IPS DF 6.9 (cell line): ENCODE results near the gene FLNB.

ENCODE experiments used
- DNase-seq: peaks from one replicate; pipeline ENCODE4 v3.0.0-alpha.2; 2013; ENCODE audit warnings: low read depth, low spot score
- H3K27ac ChIP-seq: one replicate; pipeline ENCODE4 v1.5.1; 2013; ENCODE audit warnings: low read length, control low read depth
- H3K27me3 ChIP-seq: 2 replicates; pipeline ENCODE4 v1.6.1; 2013; ENCODE audit warnings: mild to moderate bottlenecking, low read length; ENCODE audit not compliant: control insufficient read depth, insufficient read depth
- H3K36me3 ChIP-seq: 2 replicates; pipeline ENCODE4 v1.6.1; 2013; ENCODE audit warnings: low read length; ENCODE audit not compliant: control insufficient read depth, insufficient read depth
- H3K4me1 ChIP-seq: 2 replicates; pipeline ENCODE4 v1.6.1; 2013; ENCODE audit warnings: low read length; ENCODE audit not compliant: control insufficient read depth, insufficient read depth
- H3K4me3 ChIP-seq: 2 replicates; pipeline ENCODE4 v1.5.1; 2013; ENCODE audit warnings: mild to moderate bottlenecking, low read length
- H3K9me3 ChIP-seq: 2 replicates; pipeline ENCODE4 v1.6.1; 2013; ENCODE audit warnings: low read length, inconsistent platforms; ENCODE audit not compliant: control insufficient read depth, insufficient read depth
- WGBS: extraction: QIAGEN DNeasy Blood & Tissue Kit; methylation state at CpG from one replicate; pipeline ENCODE4 v1.1.7; 2013; ENCODE audit warnings: mixed read lengths, missing lambda C conversion rate; ENCODE audit not compliant: insufficient read length, insufficient coverage; 5-methylcytosine and 5-hydroxymethylcytosine counted together

The FLNB gene

GRCh38 chr3:58141766-58142345 lies 133.6 kb downstream of the FLNB start:
- Histone ChIP-seq H3K9me3 (no peaks in the 10 kb centered on the region), H3K27ac (no peak overlapping the region), H3K4me3 (no peak overlapping the region), H3K27me3 (no peaks in the 10 kb centered on the region), H3K4me1 (no peaks in the 10 kb centered on the region; the same call in 1 of the 2 replicates), H3K36me3 (peaks cover 51% of the 10 kb centered on the region)
- no CpG with 5 or more reads among the region's 12 CpGs for WGBS
- no peak for DNase-seq

GRCh38 chr3:58143417-58144055 lies 135.3 kb downstream of the FLNB start:
- H3K9me3 ChIP-seq, result no peaks in the 10 kb centered on the region
- no peaks in the 10 kb centered on the region for H3K27me3 ChIP-seq
- WGBS, result no CpG with 5 or more reads among the region's 9 CpGs
- no peaks in the 10 kb centered on the region; the same call in 1 of the 2 replicates for H3K4me1 ChIP-seq
- no peak overlapping the region for H3K27ac ChIP-seq
- H3K36me3 ChIP-seq, result peaks cover 48% of the 10 kb centered on the region
- no peak for DNase-seq
- no peak overlapping the region for H3K4me3 ChIP-seq

- H3K4me1 ChIP-seq, result no peaks in the 10 kb centered on the region; the same call in 1 of the 2 replicates
- no CpG with 5 or more reads among the region's 7 CpGs for WGBS
- no peak for DNase-seq
- no peak overlapping the region for H3K4me3 ChIP-seq
- H3K36me3 ChIP-seq, result peaks cover 59% of the 10 kb centered on the region
- no peak overlapping the region for H3K27ac ChIP-seq
- no peaks in the 10 kb centered on the region for H3K27me3 ChIP-seq
- H3K9me3 ChIP-seq, result no peaks in the 10 kb centered on the region
Observed at GRCh38 chr3:58144478-58145325, 136.5 kb downstream of the FLNB start.

- Histone ChIP-seq H3K4me3 (no peak overlapping the region), H3K27me3 (no peaks in the 10 kb centered on the region), H3K27ac (no peak overlapping the region), H3K36me3 (peaks cover 41% of the 10 kb centered on the region; the same call in 1 of the 2 replicates), H3K4me1 (no peaks in the 10 kb centered on the region), H3K9me3 (no peaks in the 10 kb centered on the region)
- WGBS, result no CpG with 5 or more reads among the region's 9 CpGs
- no peak for DNase-seq
Observed at GRCh38 chr3:58148049-58148448, 139.8 kb downstream of the FLNB start.

- WGBS, result no CpG with 5 or more reads among the region's 14 CpGs
- H3K4me3 ChIP-seq, result no peak overlapping the region
- H3K27me3 ChIP-seq, result no peaks in the 10 kb centered on the region
- no peaks in the 10 kb centered on the region for H3K9me3 ChIP-seq
- peaks cover 41% of the 10 kb centered on the region for H3K36me3 ChIP-seq
- no peak for DNase-seq
- no peaks in the 10 kb centered on the region for H3K4me1 ChIP-seq
- H3K27ac ChIP-seq, result no peak overlapping the region
Observed at GRCh38 chr3:58150130-58150809, 142.0 kb downstream of the FLNB start.

GRCh38 chr3:58150810-58151199 lies 142.6 kb downstream of the FLNB start:
- Histone ChIP-seq H3K4me1 (no peaks in the 10 kb centered on the region), H3K27ac (no peak overlapping the region), H3K27me3 (no peaks in the 10 kb centered on the region), H3K4me3 (no peak overlapping the region), H3K9me3 (no peaks in the 10 kb centered on the region), H3K36me3 (peaks cover 38% of the 10 kb centered on the region)
- WGBS, result no CpG with 5 or more reads among the region's 13 CpGs
- DNase-seq, result no peak

- Histone ChIP-seq H3K4me3 (no peak overlapping the region), H3K9me3 (no peaks in the 10 kb centered on the region), H3K4me1 (no peaks in the 10 kb centered on the region), H3K27me3 (no peaks in the 10 kb centered on the region), H3K36me3 (peaks cover 36% of the 10 kb centered on the region), H3K27ac (no peak overlapping the region)
- DNase-seq, result no peak
- no CpG with 5 or more reads among the region's 3 CpGs for WGBS
Observed at GRCh38 chr3:58151637-58152036, 143.4 kb downstream of the FLNB start.

- no peaks in the 10 kb centered on the region for H3K9me3 ChIP-seq
- H3K27ac ChIP-seq, result no peak overlapping the region
- no peaks in the 10 kb centered on the region for H3K27me3 ChIP-seq
- no peaks in the 10 kb centered on the region for H3K4me1 ChIP-seq
- peaks cover 36% of the 10 kb centered on the region for H3K36me3 ChIP-seq
- no peak overlapping the region for H3K4me3 ChIP-seq
- DNase-seq, result no peak
- no CpG with 5 or more reads among the region's 17 CpGs for WGBS
Observed at GRCh38 chr3:58152225-58153015, 144.2 kb downstream of the FLNB start.

GRCh38 chr3:58153371-58153770 lies 145.1 kb downstream of the FLNB start:
- no peak for DNase-seq
- Histone ChIP-seq H3K4me1 (no peaks in the 10 kb centered on the region), H3K36me3 (peaks cover 28% of the 10 kb centered on the region), H3K4me3 (no peak overlapping the region), H3K9me3 (no peaks in the 10 kb centered on the region), H3K27me3 (no peaks in the 10 kb centered on the region), H3K27ac (no peak overlapping the region)
- no CpG with 5 or more reads among the region's 16 CpGs for WGBS
